ENCODE data around the gene MAP3K4. TPM values are rescaled to one million over a fixed set of nuclear protein-coding genes. Genes with fewer than 3 reads are reported as not detected.

Gene MAP3K4
- total and polyA plus RNA-seq, 2 donors from 2014 or later: 13.0 to 52.8 TPM

DNA sequence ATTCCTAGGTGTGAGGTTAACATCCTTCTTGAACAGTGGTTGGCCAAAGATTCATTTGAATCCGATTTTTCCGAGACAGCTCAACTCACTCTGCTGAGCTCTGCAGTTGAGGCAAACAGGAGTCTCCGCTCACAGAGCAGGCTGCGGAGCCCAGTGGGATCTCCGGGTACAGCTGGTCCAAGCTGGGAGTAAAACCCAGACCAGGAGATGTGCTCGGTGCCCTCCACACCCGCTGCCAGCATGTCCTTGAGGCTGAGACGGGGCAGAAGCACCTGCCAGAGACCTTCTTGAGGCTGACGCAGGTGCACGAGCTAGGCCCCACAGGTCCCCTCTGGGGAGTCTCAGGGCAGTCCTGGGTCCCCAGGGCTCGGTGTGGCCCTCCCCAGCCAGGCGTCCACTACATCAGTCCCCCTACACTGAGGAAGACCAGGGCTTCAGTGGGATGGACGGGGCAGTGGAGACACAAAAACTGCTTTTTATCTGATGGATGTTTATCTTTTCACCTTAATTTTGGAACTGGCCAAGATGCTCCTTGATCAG, 163.3 kb downstream of the MAP3K4 start:
- TF ChIP-seq, protein P1, sequence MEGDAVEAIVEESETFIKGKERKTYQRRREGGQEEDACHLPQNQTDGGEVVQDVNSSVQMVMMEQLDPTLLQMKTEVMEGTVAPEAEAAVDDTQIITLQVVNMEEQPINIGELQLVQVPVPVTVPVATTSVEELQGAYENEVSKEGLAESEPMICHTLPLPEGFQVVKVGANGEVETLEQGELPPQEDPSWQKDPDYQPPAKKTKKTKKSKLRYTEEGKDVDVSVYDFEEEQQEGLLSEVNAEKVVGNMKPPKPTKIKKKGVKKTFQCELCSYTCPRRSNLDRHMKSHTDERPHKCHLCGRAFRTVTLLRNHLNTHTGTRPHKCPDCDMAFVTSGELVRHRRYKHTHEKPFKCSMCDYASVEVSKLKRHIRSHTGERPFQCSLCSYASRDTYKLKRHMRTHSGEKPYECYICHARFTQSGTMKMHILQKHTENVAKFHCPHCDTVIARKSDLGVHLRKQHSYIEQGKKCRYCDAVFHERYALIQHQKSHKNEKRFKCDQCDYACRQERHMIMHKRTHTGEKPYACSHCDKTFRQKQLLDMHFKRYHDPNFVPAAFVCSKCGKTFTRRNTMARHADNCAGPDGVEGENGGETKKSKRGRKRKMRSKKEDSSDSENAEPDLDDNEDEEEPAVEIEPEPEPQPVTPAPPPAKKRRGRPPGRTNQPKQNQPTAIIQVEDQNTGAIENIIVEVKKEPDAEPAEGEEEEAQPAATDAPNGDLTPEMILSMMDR (IDR thresholded peaks at IDR 0.05; ENCODE audit: borderline replicate concordance, extremely low read depth, insufficient read depth): no peak
- DNase-seq (no peak), FAIRE-seq (no peak)
- Histone ChIP-seq H3K9ac (ENCODE audit: low read length in 3 of 3) (no peak overlapping the region), H3K27ac (ENCODE audit: low read depth in 2 of 2, low read length in 2 of 2) (no peak overlapping the region), H3K4me1 (ENCODE audit: control insufficient read depth in 2 of 3, insufficient read depth in 2 of 3, low read depth in 1 of 3, low read length in 3 of 3) (no peaks in the 10 kb centered on the region), H3K36me3 (ENCODE audit: control insufficient read depth in 2 of 3, insufficient read depth in 3 of 3, low read length in 3 of 3) (no peaks in the 10 kb centered on the region), H3K27me3 (ENCODE audit: control insufficient read depth, insufficient read depth, low read length) (no peaks in the 10 kb centered on the region), H3K9me3 (ENCODE audit: control insufficient read depth in 2 of 3, insufficient read depth in 1 of 3, low read length in 3 of 3) (no peaks in the 10 kb centered on the region), H3K4me3 (ENCODE audit: low read length in 3 of 3) (no peak overlapping the region)
- intact Hi-C loops (cut with DNase I): no loop called here

DNA sequence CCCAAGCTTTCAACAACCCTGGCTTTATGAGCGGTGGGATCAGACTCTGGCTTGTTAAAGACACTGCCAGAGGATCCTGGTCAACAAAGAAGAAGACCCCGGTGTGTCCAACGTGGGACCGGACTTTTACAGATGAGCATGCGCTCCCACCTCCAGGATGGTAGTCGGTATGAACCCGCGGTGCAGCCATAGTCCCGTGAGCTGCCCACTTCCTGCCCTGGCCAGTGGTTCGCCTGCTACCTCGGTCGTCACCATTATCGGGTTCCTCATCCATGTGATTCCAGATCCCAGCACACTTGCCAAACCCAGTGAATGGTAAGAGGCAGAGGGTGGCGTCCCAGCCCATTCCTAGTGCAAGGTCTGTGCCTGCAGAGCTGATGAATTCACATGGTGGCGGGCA, 169.6 kb downstream of the MAP3K4 start:
- no peak overlapping the region for H3K27ac ChIP-seq (ENCODE audit: low read depth in 2 of 2, low read length in 2 of 2)
- intact Hi-C loops (cut with DNase I): no loop called here
- FAIRE-seq: no peak

DNA sequence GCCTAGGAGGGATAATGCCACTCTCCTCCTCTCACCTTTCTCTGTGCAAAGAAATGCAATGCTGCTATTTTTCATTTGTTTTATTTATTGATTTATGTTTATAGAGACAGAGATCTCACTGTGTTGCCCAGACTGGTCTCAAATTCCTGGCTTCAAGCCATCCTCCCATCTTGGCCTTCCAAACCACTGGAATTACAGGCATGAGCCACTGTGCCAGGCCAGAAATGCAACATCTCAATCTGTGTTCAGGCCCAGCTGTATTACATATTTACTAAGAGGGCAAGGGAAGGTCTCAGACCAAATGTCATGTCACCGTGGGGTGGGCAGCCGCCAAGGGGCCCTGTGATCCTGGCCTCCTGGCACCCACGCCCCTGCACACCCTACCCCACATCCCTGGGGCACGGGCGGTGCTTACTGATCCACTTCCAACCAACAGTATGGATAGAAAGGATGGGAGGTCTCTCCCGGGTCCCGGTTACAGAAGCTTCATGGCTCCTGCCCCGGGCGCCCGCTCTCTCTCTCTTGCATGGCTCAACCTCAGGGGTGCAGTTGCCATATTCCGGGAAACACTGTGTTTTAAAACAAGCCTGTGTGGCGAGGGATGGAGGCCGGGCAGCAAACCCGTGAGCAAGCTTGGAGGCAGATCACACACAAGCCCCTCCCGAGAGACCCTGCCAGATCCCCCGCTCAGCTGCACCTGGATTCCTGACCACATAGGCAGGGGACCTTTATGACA, 170.5 kb downstream of the MAP3K4 start:
- DNase-seq: no peak
- FAIRE-seq: no peak
- TF ChIP-seq, protein P1 (IDR thresholded peaks at IDR 0.05; ENCODE audit: borderline replicate concordance, extremely low read depth, insufficient read depth): no peak
- Histone ChIP-seq H3K9me3 (ENCODE audit: control insufficient read depth in 2 of 3, insufficient read depth in 1 of 3, low read length in 3 of 3) (no peaks in the 10 kb centered on the region), H3K9ac (ENCODE audit: low read length in 3 of 3) (no peak overlapping the region), H3K27me3 (ENCODE audit: control insufficient read depth, insufficient read depth, low read length) (no peaks in the 10 kb centered on the region), H3K4me3 (ENCODE audit: low read length in 3 of 3) (no peak overlapping the region), H3K27ac (ENCODE audit: low read depth in 2 of 2, low read length in 2 of 2) (no peak overlapping the region), H3K36me3 (ENCODE audit: control insufficient read depth in 2 of 3, insufficient read depth in 3 of 3, low read length in 3 of 3) (no peaks in the 10 kb centered on the region), H3K4me1 (ENCODE audit: control insufficient read depth in 2 of 3, insufficient read depth in 2 of 3, low read depth in 1 of 3, low read length in 3 of 3) (no peaks in the 10 kb centered on the region)
- intact Hi-C loops (cut with DNase I): no loop called here

More for the DNA sequence above, 169.6 kb downstream of the MAP3K4 start:
- no peak overlapping the region for H3K9ac ChIP-seq (ENCODE audit: low read length in 3 of 3)
- no peaks in the 10 kb centered on the region for H3K9me3 ChIP-seq (ENCODE audit: control insufficient read depth in 2 of 3, insufficient read depth in 1 of 3, low read length in 3 of 3)
- H3K4me3 ChIP-seq (ENCODE audit: low read length in 3 of 3): no peak overlapping the region
- TF ChIP-seq, protein P1 (IDR thresholded peaks at IDR 0.05; ENCODE audit: borderline replicate concordance, extremely low read depth, insufficient read depth): no peak
- no peak for DNase-seq
- H3K27me3 ChIP-seq (ENCODE audit: control insufficient read depth, insufficient read depth, low read length): no peaks in the 10 kb centered on the region
- no peaks in the 10 kb centered on the region for H3K36me3 ChIP-seq (ENCODE audit: control insufficient read depth in 2 of 3, insufficient read depth in 3 of 3, low read length in 3 of 3)
- H3K4me1 ChIP-seq (ENCODE audit: control insufficient read depth in 2 of 3, insufficient read depth in 2 of 3, low read depth in 1 of 3, low read length in 3 of 3): no peaks in the 10 kb centered on the region
